ENCODE results near the gene CELF4.

The CELF4 gene

GRCh38 chr18:37317486-37317885 is 248.1 kb downstream of the CELF4 start:
- TF ChIP-seq CTCF (IDR thresholded peaks at IDR 0.05; ENCODE audit: extremely low read depth, missing control alignments): no peak
- DNase-seq (ENCODE audit: low spot score): no peak

GRCh38 chr18:37316468-37316867 is 249.1 kb downstream of the CELF4 start:
- DNase-seq (ENCODE audit: low spot score): no peak
- TF ChIP-seq CTCF (IDR thresholded peaks at IDR 0.05; ENCODE audit: extremely low read depth, missing control alignments): no peak

- DNase-seq (ENCODE audit: low spot score): no peak
- TF ChIP-seq CTCF (IDR thresholded peaks at IDR 0.05; ENCODE audit: extremely low read depth, missing control alignments): no peak
Observed at GRCh38 chr18:37315935-37316334, 249.7 kb downstream of the CELF4 start.

GRCh38 chr18:37314534-37314933 is 251.1 kb downstream of the CELF4 start:
- TF ChIP-seq CTCF (IDR thresholded peaks at IDR 0.05; ENCODE audit: extremely low read depth, missing control alignments): no peak

GRCh38 chr18:37313624-37314023 is 252.0 kb downstream of the CELF4 start:
- TF ChIP-seq CTCF (IDR thresholded peaks at IDR 0.05; ENCODE audit: extremely low read depth, missing control alignments): no peak
- DNase-seq (ENCODE audit: low spot score): no peak

More at GRCh38 chr18:37314534-37314933, 251.1 kb downstream of the CELF4 start:
- no peak for DNase-seq (ENCODE audit: low spot score)

GRCh38 chr18:37309861-37310260 is 255.7 kb downstream of the CELF4 start:
- no peak for DNase-seq (ENCODE audit: low spot score)
- TF ChIP-seq CTCF (IDR thresholded peaks at IDR 0.05; ENCODE audit: extremely low read depth, missing control alignments): no peak

- no peak for DNase-seq (ENCODE audit: low spot score)
- no peak for TF ChIP-seq CTCF (IDR thresholded peaks at IDR 0.05; ENCODE audit: extremely low read depth, missing control alignments)
Observed at GRCh38 chr18:37309059-37309458, 256.5 kb downstream of the CELF4 start.
